H9 (cell line): Measurements from ENCODE around the gene GHITM. TPM values are rescaled to one million over a fixed set of nuclear protein-coding genes. Genes with fewer than 3 reads are reported as not detected.

Experiments
- DNase-seq: peaks from one replicate; pipeline ENCODE4 v3.0.0-alpha.2; 2017
- H2AFZ ChIP-seq: one replicate; pipeline ENCODE4 v1.6.1; 2013; ENCODE audit warnings: mild to moderate bottlenecking, low read length, control low read depth, moderate library complexity
- H2AK5ac ChIP-seq: 2 replicates; pipeline ENCODE4 v1.6.1; 2013; ENCODE audit warnings: low read length, control low read depth, mixed read lengths; ENCODE audit not compliant: insufficient read length
- H2BK120ac ChIP-seq: one replicate; pipeline ENCODE4 v1.6.1; 2013; ENCODE audit warnings: low read depth, mild to moderate bottlenecking, low read length, control low read depth, inconsistent platforms; ENCODE audit not compliant: poor library complexity, severe bottlenecking
- H2BK12ac ChIP-seq: 2 replicates; pipeline ENCODE4 v1.6.1; 2013; ENCODE audit warnings: low read length, control low read depth, mixed read lengths, low read depth; ENCODE audit not compliant: insufficient read length
- H2BK15ac ChIP-seq: 2 replicates; pipeline ENCODE4 v1.6.1; 2013; ENCODE audit warnings: low read depth, low read length, control low read depth
- H2BK20ac ChIP-seq: one replicate; pipeline ENCODE4 v1.6.1; 2013; ENCODE audit warnings: low read depth, mild to moderate bottlenecking, low read length, control low read depth, inconsistent platforms; ENCODE audit not compliant: poor library complexity, severe bottlenecking
- H2BK5ac ChIP-seq: 2 replicates; pipeline ENCODE4 v1.6.1; 2013; ENCODE audit warnings: low read length, control low read depth, mixed read lengths; ENCODE audit not compliant: insufficient read length
- H3K14ac ChIP-seq: 2 replicates; pipeline ENCODE4 v1.6.1; 2013; ENCODE audit warnings: low read length, control low read depth; ENCODE audit not compliant: insufficient read depth
- H3K18ac ChIP-seq: 2 replicates; pipeline ENCODE4 v1.6.1; 2013; ENCODE audit warnings: low read depth, mild to moderate bottlenecking, mixed read lengths, low read length, control low read depth; ENCODE audit not compliant: insufficient read length
- H3K23ac ChIP-seq: 2 replicates; pipeline ENCODE4 v1.6.1; 2013; ENCODE audit warnings: low read length, control low read depth, mixed read lengths, low read depth; ENCODE audit not compliant: insufficient read length
- H3K23me2 ChIP-seq: 2 replicates; pipeline ENCODE4 v1.6.1; 2013; ENCODE audit warnings: low read depth, mild to moderate bottlenecking, mixed read lengths, low read length, control low read depth; ENCODE audit not compliant: insufficient read length, poor library complexity, severe bottlenecking
- H3K27ac ChIP-seq: 2 replicates; pipeline ENCODE4 v1.5.1; 2013; ENCODE audit warnings: low read length, control low read depth, mixed read lengths, low read depth; ENCODE audit not compliant: insufficient read length
- H3K27me3 ChIP-seq: 2 replicates; pipeline ENCODE4 v1.6.1; 2013; ENCODE audit warnings: low read length, control low read depth, inconsistent platforms; ENCODE audit not compliant: insufficient read depth
- H3K4ac ChIP-seq: 2 replicates; pipeline ENCODE4 v1.6.1; 2013; ENCODE audit warnings: low read depth, mild to moderate bottlenecking, control low read depth, inconsistent platforms, low read length, moderate library complexity
- H3K4me1 ChIP-seq: 2 replicates; pipeline ENCODE4 v1.6.1; 2013; ENCODE audit warnings: low read length, control low read depth, inconsistent platforms; ENCODE audit not compliant: insufficient read depth
- H3K4me2 ChIP-seq: 2 replicates; pipeline ENCODE4 v1.6.1; 2013; ENCODE audit warnings: low read length, control low read depth, mixed read lengths; ENCODE audit not compliant: insufficient read length, insufficient read depth
- H3K56ac ChIP-seq: 2 replicates; pipeline ENCODE4 v1.6.1; 2013; ENCODE audit warnings: low read depth, mild to moderate bottlenecking, mixed read lengths, low read length, control low read depth; ENCODE audit not compliant: insufficient read length
- H3K79me1 ChIP-seq: 2 replicates; pipeline ENCODE4 v1.6.1; 2013; ENCODE audit warnings: low read depth, mild to moderate bottlenecking, moderate library complexity, low read length, control low read depth, inconsistent platforms; ENCODE audit not compliant: insufficient read depth, poor library complexity, severe bottlenecking
- H3K79me2 ChIP-seq: 2 replicates; pipeline ENCODE4 v1.6.1; 2013; ENCODE audit warnings: low read length, control low read depth, inconsistent platforms; ENCODE audit not compliant: insufficient read depth
- H3K9ac ChIP-seq: 2 replicates; pipeline ENCODE4 v1.6.1; 2013; ENCODE audit warnings: low read length, control low read depth, mixed read lengths; ENCODE audit not compliant: insufficient read length; ENCODE audit errors: extremely low read depth
- H3K9me3 ChIP-seq: one replicate; pipeline ENCODE4 v1.6.1; 2013; ENCODE audit warnings: low read depth, low read length, inconsistent platforms; ENCODE audit not compliant: control insufficient read depth
- H3T11ph ChIP-seq: one replicate; pipeline ENCODE4 v1.6.1; 2013; ENCODE audit warnings: mild to moderate bottlenecking, low read length, control low read depth, inconsistent platforms
- H4K20me1 ChIP-seq: one replicate; pipeline ENCODE4 v1.6.1; 2013; ENCODE audit not compliant: control insufficient read depth, insufficient read length, insufficient read depth
- H4K5ac ChIP-seq: 2 replicates; pipeline ENCODE4 v1.6.1; 2013; ENCODE audit warnings: low read depth, mild to moderate bottlenecking, mixed read lengths, low read length, control low read depth; ENCODE audit not compliant: insufficient read length
- H4K8ac ChIP-seq: replicated peaks from 2 replicates; pipeline ENCODE4 v1.6.1; 2013; ENCODE audit warnings: low read length, control low read depth, mixed read lengths, low read depth; ENCODE audit not compliant: insufficient read length
- H4K91ac ChIP-seq: 2 replicates; pipeline ENCODE4 v1.6.1; 2013; ENCODE audit warnings: low read depth, mild to moderate bottlenecking, moderate library complexity, mixed read lengths, low read length, control low read depth; ENCODE audit not compliant: insufficient read length
- H3K27ac Mint-ChIP-seq, 3 experiments: 2 replicates in 2 of 3; 3 replicates in 1 of 3; pipeline ENCODE4 v1.8.0; 2020 to 2021; ENCODE audit warnings: mixed read lengths in 3 of 3, mild to moderate bottlenecking in 1 of 3, moderate library complexity in 1 of 3
- H3K27me3 Mint-ChIP-seq: 2 replicates; pipeline ENCODE4 v1.8.0; 2021; ENCODE audit warnings: low read depth, mild to moderate bottlenecking, moderate library complexity, mixed read lengths
- H3K36me3 Mint-ChIP-seq, 3 experiments: 2 replicates in 2 of 3; 3 replicates in 1 of 3; pipeline ENCODE4 v1.8.0; 2020 to 2021; ENCODE audit warnings: low read depth in 3 of 3, mixed read lengths in 3 of 3; ENCODE audit not compliant: insufficient read depth in 1 of 3
- H3K4me1 Mint-ChIP-seq, 2 experiments: 2 replicates each; pipeline ENCODE4 v1.8.0; 2020; ENCODE audit warnings: mixed read lengths in 2 of 2
- H3K4me3 Mint-ChIP-seq, 2 experiments: 2 replicates in 1 of 2; 3 replicates in 1 of 2; pipeline ENCODE4 v1.8.0; 2020 to 2021; ENCODE audit warnings: mild to moderate bottlenecking in 2 of 2, mixed read lengths in 2 of 2, moderate library complexity in 1 of 2
- H3K9me3 Mint-ChIP-seq, 2 experiments: 2 replicates in 1 of 2; 3 replicates in 1 of 2; pipeline ENCODE4 v1.8.0; 2020; ENCODE audit warnings: mild to moderate bottlenecking in 2 of 2, mixed read lengths in 2 of 2, moderate library complexity in 1 of 2
- CTCF ChIP-seq: fragments of 200-600 bp; sonication (generic); conservative IDR thresholded peaks from 3 replicates; pipeline ENCODE4 v1.8.0; 2021; ENCODE audit warnings: antibody characterized with exemption, mild to moderate bottlenecking
- WGBS: extraction: QIAGEN DNeasy Blood & Tissue Kit; methylation state at CpG from one replicate; pipeline ENCODE4 v1.1.7; 2013; ENCODE audit warnings: missing lambda C conversion rate, low lambda C conversion rate, mixed read lengths; ENCODE audit not compliant: insufficient read length; ENCODE audit errors: extremely low coverage; 5-methylcytosine and 5-hydroxymethylcytosine counted together
- total RNA-seq: library from RNA; stranded (reverse); gene quantifications from 2 replicates; pipeline ENCODE4 v1.2.1, GENCODE V29; 2021

The GHITM gene
- total RNA-seq, 1 experiment from 2014 or later: 95.6 TPM

GRCh38 chr10:84160663-84161362, 21.5 kb downstream of the GHITM start:
- H2BK12ac ChIP-seq: no peak overlapping the region
- WGBS: no CpG with 5 or more reads among the region's 6 CpGs
- no peak overlapping the region for H2AK5ac ChIP-seq
- no peak overlapping the region for H3K23ac ChIP-seq
- no peak overlapping the region for H3K56ac ChIP-seq
- no peaks in the 10 kb centered on the region; the same call in 1 of the 2 replicates for H3K27me3 Mint-ChIP-seq
- H3K36me3 Mint-ChIP-seq: no peaks in the 10 kb centered on the region
- no peak overlapping the region for H3T11ph ChIP-seq
- H2BK5ac ChIP-seq: no peak overlapping the region
- no peak overlapping the region for H4K5ac ChIP-seq
- no peak overlapping the region for H2BK120ac ChIP-seq
- DNase-seq: no peak
- no peaks in the 10 kb centered on the region for H3K27me3 ChIP-seq
- H4K8ac ChIP-seq: no peak overlapping the region
- H3K14ac ChIP-seq: no peak overlapping the region
- H4K91ac ChIP-seq: no peak overlapping the region
- H4K20me1 ChIP-seq: no peaks in the 10 kb centered on the region
- H3K4me3 Mint-ChIP-seq: peak overlapping the region in 1 of 2 experiments; percentile 12; a peak in 1 of 5 replicates
- H3K4me2 ChIP-seq: no peak overlapping the region
- TF ChIP-seq CTCF: peak; percentile 17; the same call in 1 of the 3 replicates
- no peaks in the 10 kb centered on the region for H3K9me3 ChIP-seq
- no peak overlapping the region for H2BK15ac ChIP-seq
- H3K79me1 ChIP-seq: no peaks in the 10 kb centered on the region
- no peaks in the 10 kb centered on the region for H3K9me3 Mint-ChIP-seq
- H3K9ac ChIP-seq: no peak overlapping the region
- peak overlapping the region in 2 of 3 experiments; percentile 27 to 68; a peak in 4 of 7 replicates for H3K27ac Mint-ChIP-seq
- H3K4ac ChIP-seq: no peak overlapping the region
- H3K79me2 ChIP-seq: no peaks in the 10 kb centered on the region
- H3K18ac ChIP-seq: no peak overlapping the region
- no peak overlapping the region for H2AFZ ChIP-seq
- H3K4me1 Mint-ChIP-seq: peaks cover 71 to 77% of the 10 kb centered on the region in 2 experiments
- no peaks in the 10 kb centered on the region for H3K23me2 ChIP-seq
- peaks cover 26% of the 10 kb centered on the region for H3K4me1 ChIP-seq
- H2BK20ac ChIP-seq: no peak overlapping the region
- H3K27ac ChIP-seq: no peak overlapping the region
